ENCODE measurements around the gene HSD17B1. TPM values are rescaled to one million over a fixed set of nuclear protein-coding genes. Genes with fewer than 3 reads are reported as not detected.

The HSD17B1 gene
- total and polyA plus RNA-seq, 2 of the 13 experiments (the other 11 are each of a cell fraction or from before 2014, with no cell fraction given): 0.54 to 0.93 TPM

DNA sequence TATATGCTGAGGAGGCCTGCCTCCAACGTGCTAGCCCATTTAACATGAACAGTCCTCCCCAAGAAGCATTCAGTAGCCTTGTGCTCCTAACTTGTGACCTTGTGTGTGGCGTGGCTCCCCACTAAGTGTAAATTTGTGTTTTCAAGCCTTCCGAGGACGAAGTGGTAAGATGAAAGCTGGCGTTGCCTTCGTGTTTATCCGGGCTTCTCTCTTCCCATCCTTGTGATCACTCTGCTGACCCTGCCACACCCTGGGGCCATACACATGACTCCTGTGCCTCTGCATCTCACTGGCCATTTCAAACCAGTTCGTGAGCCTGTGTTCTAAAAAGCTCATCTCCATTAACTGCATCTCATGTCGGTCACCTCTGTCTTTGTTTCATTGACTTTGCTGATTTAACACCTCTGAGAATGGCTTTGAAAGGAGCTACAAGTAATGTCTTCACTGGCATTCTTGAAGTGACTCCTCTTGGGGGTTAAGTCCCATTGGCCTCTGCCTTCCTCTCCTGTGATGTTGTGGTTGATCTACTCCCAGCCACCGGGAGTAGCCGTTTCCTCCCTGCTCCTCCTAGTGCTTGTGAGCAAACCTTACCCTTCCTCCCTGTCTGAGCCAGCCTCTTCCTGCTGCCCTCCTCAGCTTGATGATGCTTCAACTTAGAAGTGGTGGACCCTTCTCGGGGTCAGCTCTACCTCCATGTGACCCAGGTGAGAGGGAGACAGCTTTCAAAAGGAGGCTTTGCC, 44.1 kb upstream of the HSD17B1 start:
- no peak overlapping the region for H3K4me2 ChIP-seq (ENCODE audit: low read depth, low read length)
- TF ChIP-seq, protein P1, sequence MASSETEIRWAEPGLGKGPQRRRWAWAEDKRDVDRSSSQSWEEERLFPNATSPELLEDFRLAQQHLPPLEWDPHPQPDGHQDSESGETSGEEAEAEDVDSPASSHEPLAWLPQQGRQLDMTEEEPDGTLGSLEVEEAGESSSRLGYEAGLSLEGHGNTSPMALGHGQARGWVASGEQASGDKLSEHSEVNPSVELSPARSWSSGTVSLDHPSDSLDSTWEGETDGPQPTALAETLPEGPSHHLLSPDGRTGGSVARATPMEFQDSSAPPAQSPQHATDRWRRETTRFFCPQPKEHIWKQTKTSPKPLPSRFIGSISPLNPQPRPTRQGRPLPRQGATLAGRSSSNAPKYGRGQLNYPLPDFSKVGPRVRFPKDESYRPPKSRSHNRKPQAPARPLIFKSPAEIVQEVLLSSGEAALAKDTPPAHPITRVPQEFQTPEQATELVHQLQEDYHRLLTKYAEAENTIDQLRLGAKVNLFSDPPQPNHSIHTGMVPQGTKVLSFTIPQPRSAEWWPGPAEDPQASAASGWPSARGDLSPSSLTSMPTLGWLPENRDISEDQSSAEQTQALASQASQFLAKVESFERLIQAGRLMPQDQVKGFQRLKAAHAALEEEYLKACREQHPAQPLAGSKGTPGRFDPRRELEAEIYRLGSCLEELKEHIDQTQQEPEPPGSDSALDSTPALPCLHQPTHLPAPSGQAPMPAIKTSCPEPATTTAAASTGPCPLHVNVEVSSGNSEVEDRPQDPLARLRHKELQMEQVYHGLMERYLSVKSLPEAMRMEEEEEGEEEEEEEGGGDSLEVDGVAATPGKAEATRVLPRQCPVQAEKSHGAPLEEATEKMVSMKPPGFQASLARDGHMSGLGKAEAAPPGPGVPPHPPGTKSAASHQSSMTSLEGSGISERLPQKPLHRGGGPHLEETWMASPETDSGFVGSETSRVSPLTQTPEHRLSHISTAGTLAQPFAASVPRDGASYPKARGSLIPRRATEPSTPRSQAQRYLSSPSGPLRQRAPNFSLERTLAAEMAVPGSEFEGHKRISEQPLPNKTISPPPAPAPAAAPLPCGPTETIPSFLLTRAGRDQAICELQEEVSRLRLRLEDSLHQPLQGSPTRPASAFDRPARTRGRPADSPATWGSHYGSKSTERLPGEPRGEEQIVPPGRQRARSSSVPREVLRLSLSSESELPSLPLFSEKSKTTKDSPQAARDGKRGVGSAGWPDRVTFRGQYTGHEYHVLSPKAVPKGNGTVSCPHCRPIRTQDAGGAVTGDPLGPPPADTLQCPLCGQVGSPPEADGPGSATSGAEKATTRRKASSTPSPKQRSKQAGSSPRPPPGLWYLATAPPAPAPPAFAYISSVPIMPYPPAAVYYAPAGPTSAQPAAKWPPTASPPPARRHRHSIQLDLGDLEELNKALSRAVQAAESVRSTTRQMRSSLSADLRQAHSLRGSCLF (CRISPR knock-in tag; IDR thresholded peaks at IDR 0.05; ENCODE audit: borderline replicate concordance): no peak
- TF ChIP-seq ZBTB2 (CRISPR knock-in tag; IDR thresholded peaks at IDR 0.05; ENCODE audit: low read depth) (no peak), ZNF513 (CRISPR knock-in tag; conservative IDR thresholded peaks at IDR 0.05) (no peak), NFYB (CRISPR knock-in tag; IDR thresholded peaks at IDR 0.05) (no peak), TOPORS (CRISPR knock-in tag; IDR thresholded peaks at IDR 0.05) (no peak), TEAD2 (CRISPR knock-in tag; IDR thresholded peaks at IDR 0.05) (no peak), ZNF644 (CRISPR knock-in tag; IDR thresholded peaks at IDR 0.05; ENCODE audit: low read depth) (no peak)
- TF ChIP-seq, protein P2, sequence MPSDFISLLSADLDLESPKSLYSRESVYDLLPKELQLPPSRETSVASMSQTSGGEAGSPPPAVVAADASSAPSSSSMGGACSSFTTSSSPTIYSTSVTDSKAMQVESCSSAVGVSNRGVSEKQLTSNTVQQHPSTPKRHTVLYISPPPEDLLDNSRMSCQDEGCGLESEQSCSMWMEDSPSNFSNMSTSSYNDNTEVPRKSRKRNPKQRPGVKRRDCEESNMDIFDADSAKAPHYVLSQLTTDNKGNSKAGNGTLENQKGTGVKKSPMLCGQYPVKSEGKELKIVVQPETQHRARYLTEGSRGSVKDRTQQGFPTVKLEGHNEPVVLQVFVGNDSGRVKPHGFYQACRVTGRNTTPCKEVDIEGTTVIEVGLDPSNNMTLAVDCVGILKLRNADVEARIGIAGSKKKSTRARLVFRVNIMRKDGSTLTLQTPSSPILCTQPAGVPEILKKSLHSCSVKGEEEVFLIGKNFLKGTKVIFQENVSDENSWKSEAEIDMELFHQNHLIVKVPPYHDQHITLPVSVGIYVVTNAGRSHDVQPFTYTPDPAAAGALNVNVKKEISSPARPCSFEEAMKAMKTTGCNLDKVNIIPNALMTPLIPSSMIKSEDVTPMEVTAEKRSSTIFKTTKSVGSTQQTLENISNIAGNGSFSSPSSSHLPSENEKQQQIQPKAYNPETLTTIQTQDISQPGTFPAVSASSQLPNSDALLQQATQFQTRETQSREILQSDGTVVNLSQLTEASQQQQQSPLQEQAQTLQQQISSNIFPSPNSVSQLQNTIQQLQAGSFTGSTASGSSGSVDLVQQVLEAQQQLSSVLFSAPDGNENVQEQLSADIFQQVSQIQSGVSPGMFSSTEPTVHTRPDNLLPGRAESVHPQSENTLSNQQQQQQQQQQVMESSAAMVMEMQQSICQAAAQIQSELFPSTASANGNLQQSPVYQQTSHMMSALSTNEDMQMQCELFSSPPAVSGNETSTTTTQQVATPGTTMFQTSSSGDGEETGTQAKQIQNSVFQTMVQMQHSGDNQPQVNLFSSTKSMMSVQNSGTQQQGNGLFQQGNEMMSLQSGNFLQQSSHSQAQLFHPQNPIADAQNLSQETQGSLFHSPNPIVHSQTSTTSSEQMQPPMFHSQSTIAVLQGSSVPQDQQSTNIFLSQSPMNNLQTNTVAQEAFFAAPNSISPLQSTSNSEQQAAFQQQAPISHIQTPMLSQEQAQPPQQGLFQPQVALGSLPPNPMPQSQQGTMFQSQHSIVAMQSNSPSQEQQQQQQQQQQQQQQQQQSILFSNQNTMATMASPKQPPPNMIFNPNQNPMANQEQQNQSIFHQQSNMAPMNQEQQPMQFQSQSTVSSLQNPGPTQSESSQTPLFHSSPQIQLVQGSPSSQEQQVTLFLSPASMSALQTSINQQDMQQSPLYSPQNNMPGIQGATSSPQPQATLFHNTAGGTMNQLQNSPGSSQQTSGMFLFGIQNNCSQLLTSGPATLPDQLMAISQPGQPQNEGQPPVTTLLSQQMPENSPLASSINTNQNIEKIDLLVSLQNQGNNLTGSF (CRISPR knock-in tag; IDR thresholded peaks at IDR 0.05): no peak

More for the DNA sequence above, 44.1 kb upstream of the HSD17B1 start:
- ChIA-PET CTCF (ENCODE audit: low intra/inter-chr PET ratio, low total read pairs) (no interaction called here), POLR2A (interaction anchor here (2.5 kb wide), 1 partner anchor 11 kb away, joined by 7 read pairs; no protein-coding TSS in a partner anchor)
- Histone ChIP-seq H3K79me2 (ENCODE audit: insufficient read depth, low read length) (no peaks in the 10 kb centered on the region), H3K4me1 (ENCODE audit: insufficient read depth, low read length) (peaks cover 11% of the 10 kb centered on the region), H3K27me3 (ENCODE audit: control insufficient read depth in 1 of 2, insufficient read depth in 2 of 2, low read length in 2 of 2) (no peaks in the 10 kb centered on the region), H3K36me3 (replicated peaks in 1 of 2; ENCODE audit: control insufficient read depth in 1 of 2, insufficient read depth in 2 of 2, low read length in 2 of 2) (peaks cover 34 to 60% of the 10 kb centered on the region in 2 experiments), H3K9ac (ENCODE audit: insufficient read depth, low read depth, low read length) (no peak overlapping the region), H3K4me3 (replicated peaks in 1 of 3; ENCODE audit: insufficient read depth in 1 of 3, low read depth in 2 of 3, low read length in 3 of 3) (no peak overlapping the region), H3K9me3 (ENCODE audit: low read length) (no peaks in the 10 kb centered on the region), H2AFZ (ENCODE audit: low read length) (no peak overlapping the region), H4K20me1 (ENCODE audit: insufficient read depth, low read length) (no peaks in the 10 kb centered on the region), H3K27ac (ENCODE audit: extremely low read length, insufficient read depth, low read length) (no peak overlapping the region)
- in situ Hi-C loops (cut with HindIII; ENCODE audit: extremely low pct_ligation_motif_present, low pct_unique_long_range_greater_than_20kb) (no loop called here), intact Hi-C loops (cut with micrococcal nuclease; ENCODE audit: unreplicated experiment) (no loop called here)
- FAIRE-seq: no peak
- no TSS peak for BruUV-seq (replicated peaks)
- ATAC-seq: no peak
- 94% methylated on average over 12 of the region's 12 CpGs for WGBS (ENCODE audit: low lambda C conversion rate)
- DNase-seq (ENCODE audit: low spot score): no peak
